Neural crest cell (in vitro differentiated cells): ENCODE results near the gene DUSP12. TPM values are rescaled to one million over a fixed set of nuclear protein-coding genes. Genes with fewer than 3 reads are reported as not detected.
A peak's percentile ranks its signal among the peaks of the same experiment; 100 is the strongest.

ENCODE experiments used
- DNase-seq: peaks from one replicate; pipeline ENCODE4 v3.0.0; 2021; ENCODE audit warnings: low read depth, mixed read lengths, low spot score
- H3K27ac Mint-ChIP-seq: one replicate; pipeline ENCODE4 v1.8.0; 2021; ENCODE audit warnings: mild to moderate bottlenecking, mixed read lengths; ENCODE audit not compliant: unreplicated experiment
- H3K27me3 Mint-ChIP-seq: 2 replicates; pipeline ENCODE4 v1.8.0; 2021; ENCODE audit warnings: low read depth, mild to moderate bottlenecking, mixed read lengths
- H3K36me3 Mint-ChIP-seq: 2 replicates; pipeline ENCODE4 v1.8.0; 2021; ENCODE audit warnings: low read depth, mild to moderate bottlenecking, mixed read lengths
- H3K4me1 Mint-ChIP-seq: 2 replicates; pipeline ENCODE4 v1.8.0; 2021; ENCODE audit warnings: mixed read lengths
- H3K4me3 Mint-ChIP-seq: one replicate; pipeline ENCODE4 v1.8.0; 2021; ENCODE audit warnings: mild to moderate bottlenecking, mixed read lengths
- H3K9me3 Mint-ChIP-seq: 2 replicates; pipeline ENCODE4 v1.8.0; 2021; ENCODE audit warnings: mixed read lengths
- CTCF ChIP-seq: fragments of 200-600 bp; sonication (generic); conservative IDR thresholded peaks from 2 replicates; pipeline ENCODE4 v1.5.0; 2021; ENCODE audit warnings: antibody characterized with exemption, mild to moderate bottlenecking
- total RNA-seq: library from RNA; stranded (reverse); gene quantifications from 2 replicates; pipeline ENCODE4 v1.2.1, GENCODE V29; 2021

DUSP12 gene
- total RNA-seq, 1 donor from 2014 or later: 39.8 TPM

- no peaks in the 10 kb centered on the region for H3K27me3 Mint-ChIP-seq
- TF ChIP-seq CTCF: no peak
- no peaks in the 10 kb centered on the region for H3K9me3 Mint-ChIP-seq
- no peaks in the 10 kb centered on the region for H3K4me1 Mint-ChIP-seq
- H3K36me3 Mint-ChIP-seq: peaks cover 2% of the 10 kb centered on the region
- no peak overlapping the region for H3K27ac Mint-ChIP-seq
- H3K4me3 Mint-ChIP-seq: no peak overlapping the region
- no peak for DNase-seq
Observed at GRCh38 chr1:161790587-161791317, 41.2 kb downstream of the DUSP12 start.

DNA sequence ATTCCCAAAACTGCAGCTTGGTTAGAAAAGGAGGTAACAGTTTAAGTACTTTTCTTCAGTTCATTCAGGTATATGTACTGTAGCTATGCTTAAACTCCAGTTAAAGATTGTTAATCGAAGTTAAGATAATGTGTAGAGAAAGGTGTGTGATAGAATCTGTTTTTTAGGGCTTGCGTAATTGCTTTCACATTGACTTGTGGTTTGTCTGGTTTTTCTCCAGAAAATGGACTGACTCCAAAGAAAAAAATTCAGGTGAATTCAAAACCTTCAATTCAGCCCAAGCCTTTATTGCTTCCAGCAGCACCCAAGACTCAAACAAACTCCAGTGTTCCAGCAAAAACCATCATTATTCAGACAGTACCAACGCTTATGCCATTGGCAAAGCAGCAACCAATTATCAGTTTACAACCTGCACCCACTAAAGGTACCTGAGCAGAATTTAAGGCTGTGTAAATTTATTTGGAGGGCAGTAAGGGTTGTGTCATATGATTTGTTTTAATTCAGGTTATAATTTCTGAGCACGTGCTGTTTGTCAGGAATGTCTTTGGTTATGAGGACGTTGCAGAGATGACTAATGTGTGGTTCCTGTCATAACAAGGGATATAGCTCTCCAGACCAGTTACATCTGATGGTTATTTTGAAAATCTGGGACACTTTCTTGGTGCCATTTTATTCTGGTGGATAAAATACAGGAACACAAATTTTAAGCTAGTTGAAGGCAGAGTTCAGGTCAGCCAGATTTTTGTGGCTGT lies 42.5 kb downstream of the DUSP12 start:
- Mint-ChIP-seq H3K4me3 (no peak overlapping the region), H3K4me1 (no peaks in the 10 kb centered on the region), H3K27me3 (no peaks in the 10 kb centered on the region), H3K36me3 (peaks cover 2% of the 10 kb centered on the region), H3K9me3 (no peaks in the 10 kb centered on the region), H3K27ac (no peak overlapping the region)
- TF ChIP-seq CTCF: no peak
- no peak for DNase-seq

GRCh38 chr1:161792740-161793139 lies 43.2 kb downstream of the DUSP12 start:
- no peaks in the 10 kb centered on the region for H3K27me3 Mint-ChIP-seq
- peaks cover 2% of the 10 kb centered on the region for H3K36me3 Mint-ChIP-seq
- H3K4me3 Mint-ChIP-seq: no peak overlapping the region
- no peaks in the 10 kb centered on the region for H3K9me3 Mint-ChIP-seq
- DNase-seq: no peak
- H3K27ac Mint-ChIP-seq: no peak overlapping the region
- peak; percentile 79 for TF ChIP-seq CTCF
- no peaks in the 10 kb centered on the region for H3K4me1 Mint-ChIP-seq

GRCh38 chr1:161799792-161800191 lies 50.2 kb downstream of the DUSP12 start:
- DNase-seq: no peak
- Mint-ChIP-seq H3K27me3 (no peaks in the 10 kb centered on the region), H3K9me3 (no peaks in the 10 kb centered on the region), H3K36me3 (peaks cover 13% of the 10 kb centered on the region), H3K4me1 (no peaks in the 10 kb centered on the region), H3K27ac (no peak overlapping the region), H3K4me3 (no peak overlapping the region)
- TF ChIP-seq CTCF: no peak

DNA sequence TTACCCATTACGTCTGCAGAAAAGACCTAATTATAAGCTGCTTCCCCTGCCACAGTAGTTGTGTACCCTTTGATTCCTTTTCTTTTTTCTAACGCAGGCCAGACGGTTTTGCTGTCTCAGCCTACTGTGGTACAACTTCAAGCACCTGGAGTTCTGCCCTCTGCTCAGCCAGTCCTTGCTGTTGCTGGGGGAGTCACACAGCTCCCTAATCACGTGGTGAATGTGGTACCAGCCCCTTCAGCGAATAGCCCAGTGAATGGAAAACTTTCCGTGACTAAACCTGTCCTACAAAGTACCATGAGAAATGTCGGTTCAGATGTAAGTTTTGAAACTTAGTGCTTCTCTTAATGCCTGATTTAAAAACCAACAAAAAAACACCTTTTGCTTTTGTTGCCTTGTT lies 52.4 kb downstream of the DUSP12 start:
- Mint-ChIP-seq H3K36me3 (peaks cover 16% of the 10 kb centered on the region), H3K27ac (no peak overlapping the region), H3K9me3 (no peaks in the 10 kb centered on the region), H3K27me3 (no peaks in the 10 kb centered on the region), H3K4me1 (no peaks in the 10 kb centered on the region), H3K4me3 (no peak overlapping the region)
- no peak for DNase-seq
- no peak for TF ChIP-seq CTCF
